IMR-90 (cell line): ENCODE data around the gene PAQR9. TPM values are rescaled to one million over a fixed set of nuclear protein-coding genes. Genes with fewer than 3 reads are reported as not detected.

Source experiments
- ATAC-seq: fragments of 200-7000 bp; cut with Tn5 transposase; 2 replicates; pipeline ENCODE4 v1.9.1; 2020; ENCODE audit warnings: low read depth, mild to moderate bottlenecking, moderate library complexity
- BruUV-seq: library from RNA; stranded (reverse); fragments of 400-500 nt; replicated peaks from 2 replicates; lab custom pipeline; 2021; lab: Mats Ljungman, UMichigan
- CTCF ChIA-PET: fragments of 300-600 bp; formaldehyde crosslinking; extraction: SDS; loops from one replicate; lab custom pipeline; 2021; ENCODE audit warnings: antibody characterized with exemption; lab: Yijun Ruan, JAX
- POLR2A ChIA-PET: fragments of 300-600 bp; sonication (Branson Sonifier 250); formaldehyde crosslinking; loops from one replicate; lab custom pipeline; 2022; ENCODE audit warnings: antibody characterized with exemption; ENCODE audit not compliant: unreplicated experiment; lab: Charles Lee
- DNase-seq: peaks from one replicate; pipeline ENCODE4 v3.0.0; 2013
- H2AFZ ChIP-seq: replicated peaks from 2 replicates; pipeline ENCODE3; 2013; ENCODE audit warnings: low read length, mild to moderate bottlenecking; ENCODE audit not compliant: poor library complexity
- H2AK5ac ChIP-seq: 2 replicates; pipeline ENCODE4 v1.6.1; 2013; ENCODE audit warnings: low read depth, low read length, inconsistent platforms
- H2AK9ac ChIP-seq: replicated peaks from 2 replicates; pipeline ENCODE3; 2013; ENCODE audit warnings: mild to moderate bottlenecking, low read depth, low read length, moderate library complexity; ENCODE audit not compliant: poor library complexity
- H2BK120ac ChIP-seq: 2 replicates; pipeline ENCODE4 v1.6.1; 2013; ENCODE audit warnings: low read depth, low read length, inconsistent platforms
- H2BK15ac ChIP-seq: 3 replicates; pipeline ENCODE4 v1.6.1; 2013; ENCODE audit warnings: low read depth, low read length, inconsistent platforms
- H2BK20ac ChIP-seq: 2 replicates; pipeline ENCODE4 v1.6.1; 2013; ENCODE audit warnings: low read depth, mild to moderate bottlenecking, inconsistent platforms, low read length, moderate library complexity
- H2BK5ac ChIP-seq: 2 replicates; pipeline ENCODE4 v1.6.1; 2013; ENCODE audit warnings: mild to moderate bottlenecking, low read depth, low read length, inconsistent platforms; ENCODE audit not compliant: poor library complexity, severe bottlenecking
- H3K14ac ChIP-seq: replicated peaks from 2 replicates; pipeline ENCODE4 v1.6.1; 2013; ENCODE audit warnings: low read depth, low read length, inconsistent platforms
- H3K18ac ChIP-seq: 2 replicates; pipeline ENCODE4 v1.6.1; 2013; ENCODE audit warnings: low read depth, low read length, control low read depth
- H3K23ac ChIP-seq: 2 replicates; pipeline ENCODE4 v1.6.1; 2013; ENCODE audit warnings: low read depth, low read length, inconsistent platforms
- H3K27ac ChIP-seq: 2 replicates; pipeline ENCODE4 v1.5.1; 2013; ENCODE audit warnings: mild to moderate bottlenecking, control low read depth, low read length; ENCODE audit not compliant: insufficient read depth
- H3K27me3 ChIP-seq: 2 replicates; pipeline ENCODE4 v1.6.1; 2013; ENCODE audit warnings: low read length; ENCODE audit not compliant: control insufficient read depth, insufficient read depth
- H3K36me3 ChIP-seq: 2 replicates; pipeline ENCODE4 v1.6.1; 2013; ENCODE audit warnings: low read length, mixed read lengths; ENCODE audit not compliant: control insufficient read depth, insufficient read depth
- H3K4ac ChIP-seq: 2 replicates; pipeline ENCODE4 v1.6.1; 2013; ENCODE audit warnings: low read depth, low read length, inconsistent platforms
- H3K4me1 ChIP-seq: 2 replicates; pipeline ENCODE4 v1.6.1; 2013; ENCODE audit warnings: low read length, mixed read lengths; ENCODE audit not compliant: control insufficient read depth, insufficient read depth
- H3K4me2 ChIP-seq: 2 replicates; pipeline ENCODE4 v1.6.1; 2013; ENCODE audit warnings: low read depth, mild to moderate bottlenecking, control low read depth, low read length, moderate library complexity
- H3K4me3 ChIP-seq: 2 replicates; pipeline ENCODE4 v1.5.1; 2013; ENCODE audit warnings: low read depth, mild to moderate bottlenecking, control low read depth, low read length, moderate library complexity; ENCODE audit not compliant: insufficient read depth
- H3K56ac ChIP-seq: 2 replicates; pipeline ENCODE4 v1.6.1; 2013; ENCODE audit warnings: low read length, inconsistent platforms; ENCODE audit not compliant: insufficient read depth; ENCODE audit errors: extremely low read depth
- H3K79me1 ChIP-seq, 2 experiments: 2 replicates each; pipeline ENCODE4 v1.6.1; 2013; ENCODE audit warnings: low read length in 2 of 2, inconsistent platforms in 1 of 2, low read depth in 1 of 2
- H3K9ac ChIP-seq: 2 replicates; pipeline ENCODE4 v1.6.1; 2013; ENCODE audit warnings: low read depth, low read length, control low read depth
- H3K9me1 ChIP-seq: 2 replicates; pipeline ENCODE4 v1.6.1; 2013; ENCODE audit warnings: low read length, inconsistent platforms; ENCODE audit not compliant: insufficient read depth
- H3K9me3 ChIP-seq: 2 replicates; pipeline ENCODE4 v1.6.1; 2013; ENCODE audit warnings: low read length; ENCODE audit not compliant: control insufficient read depth, insufficient read depth
- H4K20me1 ChIP-seq: 2 replicates; pipeline ENCODE4 v1.6.1; 2013; ENCODE audit warnings: low read length, inconsistent platforms; ENCODE audit not compliant: insufficient read depth
- H4K5ac ChIP-seq: 2 replicates; pipeline ENCODE4 v1.6.1; 2013; ENCODE audit warnings: mild to moderate bottlenecking, low read depth, low read length, control low read depth
- H4K8ac ChIP-seq, 2 experiments: 2 replicates each; pipeline ENCODE4 v1.6.1; 2013; ENCODE audit warnings: low read depth in 2 of 2, low read length in 2 of 2, control low read depth in 1 of 2, inconsistent platforms in 1 of 2
- H4K91ac ChIP-seq: 2 replicates; pipeline ENCODE4 v1.6.1; 2013; ENCODE audit warnings: low read depth, low read length, inconsistent platforms; ENCODE audit not compliant: insufficient read depth
- BHLHE40 ChIP-seq: fragments of 150-350 bp; IDR thresholded peaks from 2 replicates; pipeline ENCODE4 v1.6.1; 2016; ENCODE audit warnings: mild to moderate bottlenecking, low read depth, low read length
- CEBPB ChIP-seq: IDR thresholded peaks from 2 replicates; pipeline ENCODE4 v1.6.1; 2012; ENCODE audit warnings: low read depth, low read length, improper control_type of control experiment
- CHD1 ChIP-seq: IDR thresholded peaks from 2 replicates; pipeline ENCODE4 v1.6.1; 2012; ENCODE audit warnings: low read depth, low read length, improper control_type of control experiment
- CTCF ChIP-seq: conservative IDR thresholded peaks from 2 replicates; pipeline ENCODE4 v1.5.1; 2012; ENCODE audit warnings: mild to moderate bottlenecking, low read depth, low read length, improper control_type of control experiment
- FOS ChIP-seq: fragments of 150-350 bp; IDR thresholded peaks from 2 replicates; pipeline ENCODE4 v1.6.1; 2016; ENCODE audit warnings: low read depth, low read length
- MAFK ChIP-seq: IDR thresholded peaks from 2 replicates; pipeline ENCODE4 v1.6.1; 2012; ENCODE audit warnings: low read depth, low read length, improper control_type of control experiment
- MAZ ChIP-seq: IDR thresholded peaks from 2 replicates; pipeline ENCODE4 v1.6.1; 2012; ENCODE audit warnings: low read depth, mild to moderate bottlenecking, low read length, improper control_type of control experiment, moderate library complexity, borderline replicate concordance
- MXI1 ChIP-seq: IDR thresholded peaks from 2 replicates; pipeline ENCODE4 v1.6.1; 2012; ENCODE audit warnings: low read depth, mild to moderate bottlenecking, low read length, moderate library complexity, borderline replicate concordance
- NFE2L2 ChIP-seq: fragments of 150-350 bp; IDR thresholded peaks from 2 replicates; pipeline ENCODE4 v1.6.1; 2016; ENCODE audit warnings: low read depth, mild to moderate bottlenecking, low read length
- POLR2A ChIP-seq: IDR thresholded peaks from 2 replicates; pipeline ENCODE4 v1.6.1; 2012; ENCODE audit warnings: mild to moderate bottlenecking, low read depth, low read length
- RAD21 ChIP-seq: IDR thresholded peaks from 2 replicates; pipeline ENCODE4 v1.6.1; 2012; ENCODE audit warnings: low read length, improper control_type of control experiment
- RCOR1 ChIP-seq: IDR thresholded peaks from 2 replicates; pipeline ENCODE4 v1.6.1; 2012; ENCODE audit warnings: mild to moderate bottlenecking, low read length, improper control_type of control experiment; ENCODE audit not compliant: insufficient replicate concordance
- RFX5 ChIP-seq: IDR thresholded peaks from 2 replicates; pipeline ENCODE4 v1.8.0; 2012; ENCODE audit warnings: low read depth, mild to moderate bottlenecking, low read length, moderate library complexity
- SMC3 ChIP-seq: fragments of 150-350 bp; IDR thresholded peaks from 2 replicates; pipeline ENCODE4 v1.6.1; 2016; ENCODE audit warnings: low read depth, mild to moderate bottlenecking, antibody characterized with exemption, low read length, moderate library complexity
- USF2 ChIP-seq: fragments of 150-350 bp; IDR thresholded peaks from 2 replicates; pipeline ENCODE4 v1.6.1; 2017; ENCODE audit warnings: mild to moderate bottlenecking, antibody characterized with exemption, low read length, low read depth
- WGBS, 2 experiments: methylation state at CpG; one replicate each; pipeline versions ENCODE4 v1.1.5 to v1.1.7; 2013; ENCODE audit warnings: missing lambda C conversion rate in 2 of 2; ENCODE audit not compliant: insufficient read length in 1 of 2; ENCODE audit errors: extremely low coverage in 2 of 2; 5-methylcytosine and 5-hydroxymethylcytosine counted together
- dilution Hi-C: fragments of 300-500 bp; cut with HindIII; formaldehyde crosslinking; loops from one replicate; pipeline ENCODE4 v1.14.3; 2018; ENCODE audit warnings: low sequenced_read_pairs; ENCODE audit not compliant: unreplicated experiment
- in situ Hi-C: fragments of 300-500 bp; cut with MboI; formaldehyde crosslinking; loops from 3 replicates; pipeline ENCODE4 v1.14.3; 2019; ENCODE audit warnings: low sequenced_read_pairs, inconsistent platforms, mixed read lengths
- intact Hi-C: fragments of 100-400 bp; cut with micrococcal nuclease; formaldehyde crosslinking; loops from 2 replicates; pipeline ENCODE4 v1.10.0; 2022
- polyA plus RNA-seq, 3 experiments: library from polyadenylated mRNA; depleted of rRNA; stranded (reverse); fragments of >200 nt; gene quantifications; 2 replicates each; pipeline ENCODE4 v1.2.3, GENCODE V29; 2012; ENCODE audit warnings: low replicate concordance in 1 of 3
- total RNA-seq: library from RNA; depleted of rRNA; stranded (reverse); fragments of >200 nt; gene quantifications from 2 replicates; pipeline ENCODE4 v1.2.3, GENCODE V29; 2012
- TF ChIP-seq, protein P1 (sequence below): fragments of 150-350 bp; IDR thresholded peaks from 2 replicates; pipeline ENCODE4 v1.6.1; 2016; ENCODE audit warnings: low read depth, mild to moderate bottlenecking, low read length, moderate library complexity, borderline replicate concordance

PAQR9 gene
- total and polyA plus RNA-seq, 2 of the 4 experiments (the other 2 are of a cell fraction), result 0.05 TPM; not detected in 1

DNA sequence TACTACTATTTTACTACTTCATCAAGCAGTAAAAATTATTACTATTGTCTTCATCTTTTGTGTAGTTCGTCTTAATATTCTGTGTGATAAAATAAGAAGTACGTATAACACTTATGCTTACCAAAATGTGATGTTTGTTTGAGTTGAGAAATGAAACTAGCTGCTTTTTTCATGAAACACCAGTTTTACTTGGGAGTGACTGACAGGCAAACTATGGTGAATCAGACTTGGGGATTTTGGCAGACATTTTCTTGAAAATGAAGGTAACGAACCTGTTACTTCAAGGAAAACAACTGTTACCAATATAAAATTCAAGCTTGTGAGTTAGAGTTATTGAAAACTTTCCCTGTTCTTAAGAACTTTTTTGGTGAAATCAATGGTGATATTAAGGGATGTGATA is 48.2 kb upstream of the PAQR9 start:
- no peak overlapping the region for H3K4me2 ChIP-seq
- in situ Hi-C loops, result no loop called here

More for the DNA sequence above, 48.2 kb upstream of the PAQR9 start:
- no peak overlapping the region for H3K14ac ChIP-seq
- DNase-seq (no peak), ATAC-seq (no peak)
- no peak overlapping the region for H3K18ac ChIP-seq
- no peaks in the 10 kb centered on the region for H3K4me1 ChIP-seq
- TF ChIP-seq USF2 (no peak), NFE2L2 (no peak), MAZ (no peak), RCOR1 (no peak), MAFK (no peak), MXI1 (no peak), CHD1 (no peak), CTCF (no peak), BHLHE40 (no peak), SMC3 (no peak), CEBPB (no peak), RAD21 (no peak), FOS (no peak), POLR2A (no peak), RFX5 (no peak)
- TF ChIP-seq, protein P1, sequence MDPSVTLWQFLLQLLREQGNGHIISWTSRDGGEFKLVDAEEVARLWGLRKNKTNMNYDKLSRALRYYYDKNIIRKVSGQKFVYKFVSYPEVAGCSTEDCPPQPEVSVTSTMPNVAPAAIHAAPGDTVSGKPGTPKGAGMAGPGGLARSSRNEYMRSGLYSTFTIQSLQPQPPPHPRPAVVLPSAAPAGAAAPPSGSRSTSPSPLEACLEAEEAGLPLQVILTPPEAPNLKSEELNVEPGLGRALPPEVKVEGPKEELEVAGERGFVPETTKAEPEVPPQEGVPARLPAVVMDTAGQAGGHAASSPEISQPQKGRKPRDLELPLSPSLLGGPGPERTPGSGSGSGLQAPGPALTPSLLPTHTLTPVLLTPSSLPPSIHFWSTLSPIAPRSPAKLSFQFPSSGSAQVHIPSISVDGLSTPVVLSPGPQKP, result no peak
- H3K9me3 ChIP-seq, result no peaks in the 10 kb centered on the region
- H4K8ac ChIP-seq, result no peak overlapping the region
- no CpG with 5 or more reads among the region's 3 CpGs for WGBS, 2 experiments
- H4K5ac ChIP-seq, result no peak overlapping the region
- H2AK9ac ChIP-seq, result no peak overlapping the region
- peaks cover 2% of the 10 kb centered on the region; the same call in 1 of the 2 replicates for H3K36me3 ChIP-seq
- H2AK5ac ChIP-seq, result no peak overlapping the region
- no peaks in the 10 kb centered on the region for H3K27me3 ChIP-seq
- H2BK5ac ChIP-seq, result no peak overlapping the region
- POLR2A ChIA-PET, result no interaction called here
- dilution Hi-C loops (no loop called here), intact Hi-C loops (no loop called here)
- H2BK20ac ChIP-seq, result no peak overlapping the region
- H4K20me1 ChIP-seq, result peaks cover 35% of the 10 kb centered on the region
- no TSS peak for BruUV-seq
- no peak overlapping the region for H2BK15ac ChIP-seq
- H3K23ac ChIP-seq, result no peak overlapping the region
- CTCF ChIA-PET, result no interaction called here
- H4K91ac ChIP-seq, result no peak overlapping the region
- H3K56ac ChIP-seq, result no peak overlapping the region
- H3K4ac ChIP-seq, result no peak overlapping the region
- H2BK120ac ChIP-seq, result no peak overlapping the region
- no peak overlapping the region for H3K4me3 ChIP-seq
- H3K9ac ChIP-seq, result no peak overlapping the region
- no peak overlapping the region for H2AFZ ChIP-seq
- H3K79me1 ChIP-seq, result peaks cover 15% of the 10 kb centered on the region in 2 experiments
- H3K9me1 ChIP-seq, result no peaks in the 10 kb centered on the region; the same call in 1 of the 2 replicates
- H3K27ac ChIP-seq, result no peak overlapping the region
